IPS-20b (cell line): Measurements from ENCODE around the gene SULT4A1.

ENCODE experiments used
- H3K27ac ChIP-seq: one replicate; pipeline ENCODE4 v1.5.1; 2013; ENCODE audit warnings: low read length
- H3K27me3 ChIP-seq: 2 replicates; pipeline ENCODE4 v1.6.1; 2013; ENCODE audit warnings: mild to moderate bottlenecking, low read length, inconsistent platforms; ENCODE audit not compliant: insufficient read depth
- H3K36me3 ChIP-seq: 2 replicates; pipeline ENCODE4 v1.6.1; 2013; ENCODE audit warnings: low read depth, mild to moderate bottlenecking, inconsistent platforms, low read length, moderate library complexity; ENCODE audit not compliant: insufficient read depth
- H3K4me1 ChIP-seq: 2 replicates; pipeline ENCODE4 v1.6.1; 2013; ENCODE audit warnings: mild to moderate bottlenecking, control low read depth, inconsistent platforms, low read length, moderate library complexity; ENCODE audit not compliant: insufficient read depth
- H3K4me3 ChIP-seq: 2 replicates; pipeline ENCODE4 v1.5.1; 2013; ENCODE audit warnings: mild to moderate bottlenecking, low read length, inconsistent platforms
- H3K9ac ChIP-seq: 2 replicates; pipeline ENCODE4 v1.6.1; 2013; ENCODE audit warnings: low read depth, mild to moderate bottlenecking, inconsistent platforms, low read length, moderate library complexity
- H3K9me3 ChIP-seq: 2 replicates; pipeline ENCODE4 v1.6.1; 2013; ENCODE audit warnings: mild to moderate bottlenecking, low read depth, low read length, inconsistent platforms; ENCODE audit not compliant: insufficient read depth

SULT4A1 gene

GRCh38 chr22:43858156-43858895 is 4.0 kb downstream of the SULT4A1 start:
- Histone ChIP-seq H3K4me1 (peaks cover 18% of the 10 kb centered on the region), H3K4me3 (no peak overlapping the region), H3K27ac (no peak overlapping the region), H3K9ac (peak overlapping the region; percentile 37; the same call in 1 of the 2 replicates), H3K36me3 (no peaks in the 10 kb centered on the region), H3K9me3 (peaks cover 5% of the 10 kb centered on the region), H3K27me3 (peaks cover 4% of the 10 kb centered on the region; the same call in 1 of the 2 replicates)

- H3K9me3 ChIP-seq = peaks cover 5% of the 10 kb centered on the region
- no peak overlapping the region for H3K27ac ChIP-seq
- H3K9ac ChIP-seq = no peak overlapping the region
- no peaks in the 10 kb centered on the region for H3K36me3 ChIP-seq
- H3K4me3 ChIP-seq = no peak overlapping the region
- peaks cover 18% of the 10 kb centered on the region for H3K4me1 ChIP-seq
- no peaks in the 10 kb centered on the region; the same call in 1 of the 2 replicates for H3K27me3 ChIP-seq
Measured at GRCh38 chr22:43857367-43857766, 4.9 kb downstream of the SULT4A1 start.

DNA sequence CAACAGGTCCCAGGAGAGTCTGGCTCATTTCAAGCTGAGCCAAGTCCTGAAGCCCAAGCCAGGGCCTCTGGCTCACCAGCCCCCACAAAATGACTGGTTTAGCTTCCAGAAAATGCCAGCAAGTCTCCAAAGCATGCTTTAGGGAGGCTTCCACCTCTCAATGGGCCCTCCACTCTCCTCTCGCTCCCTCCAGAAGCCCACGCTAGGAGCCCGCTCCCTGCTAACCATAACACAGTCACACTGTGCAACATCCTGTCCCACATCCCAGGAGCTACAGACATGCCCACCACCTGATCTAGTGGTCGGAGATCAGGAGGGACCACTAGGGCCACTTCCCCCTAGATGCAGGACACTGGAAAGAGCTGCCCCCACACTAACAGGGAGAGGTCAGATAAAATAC is 6.9 kb downstream of the SULT4A1 start:
- H3K4me1 ChIP-seq = peaks cover 12% of the 10 kb centered on the region; the same call in 1 of the 2 replicates
- H3K27me3 ChIP-seq = no peaks in the 10 kb centered on the region

DNA sequence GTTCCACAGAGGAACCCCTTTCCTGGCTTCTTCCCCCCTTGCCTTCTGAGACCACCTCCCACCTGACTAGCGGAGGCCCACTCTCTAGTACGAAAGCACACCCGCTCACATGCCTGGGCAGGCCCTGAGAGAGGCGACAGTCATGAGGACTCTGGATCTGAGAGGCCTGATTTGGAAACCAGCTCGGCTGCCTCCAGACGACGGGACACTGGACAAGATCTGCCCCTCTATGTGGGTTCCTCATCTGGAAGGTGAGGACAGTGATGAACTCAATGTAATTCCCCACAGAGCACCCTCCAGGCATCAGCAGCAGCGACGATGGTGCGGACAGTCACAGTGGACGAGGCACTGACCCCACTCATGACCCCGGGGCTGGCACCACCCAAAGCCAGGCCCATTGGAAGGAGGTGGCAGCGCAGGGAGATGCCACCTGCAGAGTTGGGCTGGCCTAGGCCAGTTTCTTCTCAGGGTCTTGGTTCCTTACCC is 7.5 kb downstream of the SULT4A1 start:
- peaks cover 12% of the 10 kb centered on the region; the same call in 1 of the 2 replicates for H3K4me1 ChIP-seq
- no peaks in the 10 kb centered on the region for H3K27me3 ChIP-seq
- no peak overlapping the region for H3K9ac ChIP-seq
- H3K36me3 ChIP-seq = no peaks in the 10 kb centered on the region
- no peak overlapping the region for H3K27ac ChIP-seq
- H3K9me3 ChIP-seq = peaks cover 5% of the 10 kb centered on the region
- no peak overlapping the region for H3K4me3 ChIP-seq

More for the DNA sequence above, 6.9 kb downstream of the SULT4A1 start:
- Histone ChIP-seq H3K27ac (no peak overlapping the region), H3K9ac (no peak overlapping the region), H3K4me3 (no peak overlapping the region), H3K9me3 (peaks cover 5% of the 10 kb centered on the region), H3K36me3 (no peaks in the 10 kb centered on the region)

- H3K4me1 ChIP-seq = peaks cover 11% of the 10 kb centered on the region; the same call in 1 of the 2 replicates
- H3K27ac ChIP-seq = no peak overlapping the region
- no peak overlapping the region for H3K4me3 ChIP-seq
- H3K36me3 ChIP-seq = no peaks in the 10 kb centered on the region
- H3K9ac ChIP-seq = no peak overlapping the region
- no peaks in the 10 kb centered on the region for H3K27me3 ChIP-seq
- peaks cover 5% of the 10 kb centered on the region for H3K9me3 ChIP-seq
Measured at GRCh38 chr22:43854121-43854785, 8.1 kb downstream of the SULT4A1 start.

DNA sequence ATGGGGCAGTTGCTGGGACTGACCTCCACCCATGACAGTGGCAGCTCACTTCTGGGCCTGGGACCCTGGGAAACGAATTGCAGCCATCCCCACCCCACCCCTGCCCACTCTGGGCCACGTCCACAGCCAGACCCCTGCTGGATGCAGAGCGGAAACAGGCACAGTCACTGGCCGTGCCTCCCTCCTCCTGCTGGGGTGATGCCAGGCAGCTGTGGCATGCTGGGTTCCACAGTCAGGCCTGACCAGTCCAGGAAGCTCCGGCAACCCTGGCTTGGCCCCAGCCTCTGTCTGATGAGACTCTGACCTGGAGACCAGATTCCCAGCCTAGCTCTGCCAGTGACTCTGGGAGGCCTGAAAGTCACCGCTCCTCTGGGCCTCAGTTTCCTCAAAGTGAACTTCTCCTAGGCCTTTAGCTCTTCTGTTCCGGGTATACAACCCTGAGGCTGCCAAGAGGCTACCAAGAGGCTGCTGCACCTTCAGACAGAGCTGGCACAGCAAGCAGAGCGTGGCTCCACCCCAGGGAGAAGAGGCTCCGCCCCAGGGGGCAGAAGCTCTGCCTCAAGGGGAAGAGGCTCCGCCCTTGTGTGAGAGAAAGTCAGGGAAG is 8.9 kb downstream of the SULT4A1 start:
- H3K36me3 ChIP-seq = no peaks in the 10 kb centered on the region
- H3K9me3 ChIP-seq = peaks cover 5% of the 10 kb centered on the region
- H3K4me3 ChIP-seq = no peak overlapping the region
- peaks cover 3% of the 10 kb centered on the region; the same call in 1 of the 2 replicates for H3K4me1 ChIP-seq
- H3K27ac ChIP-seq = no peak overlapping the region
- H3K27me3 ChIP-seq = no peaks in the 10 kb centered on the region
- H3K9ac ChIP-seq = no peak overlapping the region

DNA sequence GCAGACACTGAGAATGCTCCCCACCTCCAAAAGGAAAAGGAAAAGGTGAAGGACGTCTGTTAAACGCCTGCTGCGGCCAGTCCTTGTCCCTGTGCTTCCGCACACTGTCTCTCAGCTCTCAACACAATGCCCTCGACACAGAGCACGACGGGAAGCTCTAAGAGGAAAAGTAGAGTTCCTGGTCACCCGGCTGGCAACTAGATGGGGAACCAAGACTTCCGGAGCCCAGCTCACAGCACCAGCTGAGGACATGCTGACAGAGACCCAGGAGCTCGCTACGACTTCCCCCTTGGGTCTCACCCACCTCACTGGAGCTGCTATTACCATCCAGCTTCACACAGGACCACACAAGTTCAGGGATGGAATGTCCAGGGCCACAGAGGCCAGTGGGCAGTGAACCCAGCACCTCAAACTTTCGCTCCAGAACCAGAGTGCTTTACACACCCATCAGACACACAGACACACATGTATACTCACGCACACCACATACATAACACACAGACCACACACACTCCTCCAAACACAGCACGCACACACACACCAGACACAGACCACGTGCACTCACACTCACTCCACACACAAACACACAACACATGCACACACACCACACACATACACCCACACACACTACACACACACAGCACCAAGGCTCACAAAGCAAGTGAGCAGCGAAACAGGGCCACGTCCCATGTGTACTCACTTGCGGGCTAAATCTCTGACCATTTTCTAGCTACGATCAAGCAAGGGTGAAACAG is 9.6 kb downstream of the SULT4A1 start:
- H3K27ac ChIP-seq = no peak overlapping the region
- no peaks in the 10 kb centered on the region for H3K4me1 ChIP-seq
- H3K4me3 ChIP-seq = no peak overlapping the region
- H3K27me3 ChIP-seq = no peaks in the 10 kb centered on the region
- H3K36me3 ChIP-seq = no peaks in the 10 kb centered on the region
- H3K9ac ChIP-seq = no peak overlapping the region
- H3K9me3 ChIP-seq = peaks cover 5% of the 10 kb centered on the region

DNA sequence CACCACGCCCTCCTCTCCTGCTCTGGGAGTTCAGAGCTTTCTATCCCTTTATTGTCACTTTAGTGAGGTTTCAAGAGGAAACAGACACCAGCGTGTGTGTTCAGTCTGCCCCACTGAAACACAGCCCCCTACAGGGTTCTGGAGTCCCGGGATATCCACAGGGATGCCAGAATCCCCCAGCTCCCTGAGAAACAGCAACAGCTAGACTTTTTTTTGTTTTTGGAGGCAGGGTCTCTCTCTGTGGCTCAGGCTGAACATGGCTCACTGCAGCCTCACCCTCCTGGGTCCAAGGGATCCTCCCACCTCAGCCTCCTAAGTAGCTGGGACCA is 10.4 kb downstream of the SULT4A1 start:
- no peak overlapping the region for H3K4me3 ChIP-seq
- H3K27me3 ChIP-seq = no peaks in the 10 kb centered on the region

GRCh38 chr22:43851058-43851978 is 11.0 kb downstream of the SULT4A1 start:
- no peak overlapping the region for H3K27ac ChIP-seq

More for the DNA sequence above, 10.4 kb downstream of the SULT4A1 start:
- H3K9me3 ChIP-seq = peaks cover 3% of the 10 kb centered on the region
- no peaks in the 10 kb centered on the region for H3K36me3 ChIP-seq
- H3K4me1 ChIP-seq = no peaks in the 10 kb centered on the region
- H3K9ac ChIP-seq = no peak overlapping the region
- H3K27ac ChIP-seq = no peak overlapping the region

GRCh38 chr22:43850529-43850928 is 11.8 kb downstream of the SULT4A1 start:
- Histone ChIP-seq H3K9ac (no peak overlapping the region), H3K9me3 (no peaks in the 10 kb centered on the region), H3K4me3 (no peak overlapping the region), H3K4me1 (peaks cover 5% of the 10 kb centered on the region; the same call in 1 of the 2 replicates), H3K27me3 (no peaks in the 10 kb centered on the region), H3K27ac (no peak overlapping the region), H3K36me3 (no peaks in the 10 kb centered on the region)

More at GRCh38 chr22:43851058-43851978, 11.0 kb downstream of the SULT4A1 start:
- Histone ChIP-seq H3K4me1 (peaks cover 3% of the 10 kb centered on the region; the same call in 1 of the 2 replicates), H3K36me3 (no peaks in the 10 kb centered on the region), H3K9me3 (no peaks in the 10 kb centered on the region), H3K4me3 (no peak overlapping the region), H3K27me3 (no peaks in the 10 kb centered on the region), H3K9ac (no peak overlapping the region)
